Activated naive CD8-positive, alpha-beta T cell treated with anti-CD3 and anti-CD28 coated beads, Interleukin-2, amount 10 ng/mL, durations not matched to agents 7 days and 5 days (primary cell): ENCODE measurements around the gene NGDN. TPM values are rescaled to one million over a fixed set of nuclear protein-coding genes. Genes with fewer than 3 reads are reported as not detected.
A peak's percentile ranks its signal among the peaks of the same experiment; 100 is the strongest.
"Not testable (repeated sequence)": the region's sequence is repeated elsewhere in the genome, so short reads cannot be mapped to it uniquely, and the experiment has no call there.

Source experiments
- ATAC-seq: fragments of 150-1000 bp; cut with Tn5 transposase; one replicate; pipeline ENCODE4 v1.10.0; 2021; ENCODE audit warnings: low read depth, moderate library complexity
- POLR2A ChIA-PET: fragments of 350-600 bp; sonication (Branson Sonifier 250); formaldehyde crosslinking; loops from one replicate; lab custom pipeline; 2021; ENCODE audit warnings: antibody characterized with exemption; lab: Charles Lee
- DNase-seq: peaks from one replicate; pipeline ENCODE4 v3.0.0; 2021
- H3K27ac Mint-ChIP-seq: one replicate; pipeline ENCODE4 v1.8.0; 2022; ENCODE audit warnings: mild to moderate bottlenecking, mixed read lengths
- H3K27me3 Mint-ChIP-seq: one replicate; pipeline ENCODE4 v1.8.0; 2022; ENCODE audit warnings: mild to moderate bottlenecking, moderate library complexity, mixed read lengths
- H3K36me3 Mint-ChIP-seq: one replicate; pipeline ENCODE4 v1.8.0; 2021; ENCODE audit warnings: mild to moderate bottlenecking, mixed read lengths
- H3K4me1 Mint-ChIP-seq: one replicate; pipeline ENCODE4 v1.8.0; 2021; ENCODE audit warnings: mixed read lengths
- H3K4me3 Mint-ChIP-seq: one replicate; pipeline ENCODE4 v1.8.0; 2022; ENCODE audit warnings: mild to moderate bottlenecking, moderate library complexity, mixed read lengths
- H3K9me3 Mint-ChIP-seq: one replicate; pipeline ENCODE4 v1.8.0; 2021; ENCODE audit warnings: mixed read lengths
- total RNA-seq, 2 experiments: library from RNA; stranded (reverse); gene quantifications; one replicate each; pipeline ENCODE4 v1.2.3, GENCODE V29; 2021

The NGDN gene, protein sequence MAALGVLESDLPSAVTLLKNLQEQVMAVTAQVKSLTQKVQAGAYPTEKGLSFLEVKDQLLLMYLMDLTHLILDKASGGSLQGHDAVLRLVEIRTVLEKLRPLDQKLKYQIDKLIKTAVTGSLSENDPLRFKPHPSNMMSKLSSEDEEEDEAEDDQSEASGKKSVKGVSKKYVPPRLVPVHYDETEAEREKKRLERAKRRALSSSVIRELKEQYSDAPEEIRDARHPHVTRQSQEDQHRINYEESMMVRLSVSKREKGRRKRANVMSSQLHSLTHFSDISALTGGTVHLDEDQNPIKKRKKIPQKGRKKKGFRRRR
- 10 to 100 TPM; 48.0 to 50.8 TPM for total RNA-seq

DNA sequence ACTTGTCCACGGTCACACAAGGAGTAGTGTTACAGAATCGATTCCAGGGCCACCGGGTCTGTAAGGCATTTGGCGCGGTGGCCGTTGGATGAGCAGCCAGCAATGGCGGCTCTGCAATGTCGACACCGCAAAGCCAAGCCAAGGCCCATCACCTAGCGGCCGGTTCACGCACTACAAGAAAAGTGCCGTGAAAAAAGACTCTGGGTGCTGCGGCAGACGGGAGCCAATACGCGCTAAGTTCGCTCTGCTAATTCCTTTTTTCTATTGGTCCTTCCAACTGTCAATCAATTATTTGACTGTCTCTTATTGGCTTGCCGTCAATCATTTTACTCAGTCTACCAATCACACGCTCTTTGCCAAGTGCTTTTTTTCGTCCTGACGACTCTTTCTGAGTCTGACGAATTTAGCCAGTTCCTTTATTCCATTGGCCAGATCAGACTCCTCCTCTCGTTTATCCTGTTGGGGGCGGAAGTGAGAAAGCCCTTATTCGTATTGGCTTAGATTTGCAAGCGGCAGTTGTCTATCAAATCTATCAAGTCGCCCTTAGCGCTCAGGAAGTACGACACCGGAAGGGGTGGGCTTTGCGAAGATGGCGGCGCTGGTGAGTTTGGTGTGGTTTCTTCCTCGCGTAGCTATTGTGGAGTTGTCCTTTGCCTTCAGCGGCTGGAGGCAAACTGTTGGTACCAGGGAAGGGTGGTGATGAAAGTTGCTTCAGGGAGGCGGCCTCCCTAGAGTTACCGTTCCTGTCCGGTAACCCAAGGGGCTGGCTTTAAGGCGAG, at the start of gene NGDN:
Gene NGDN (plus strand): TSS at position 577 of the 779 bp plus-strand sequence. CDS start 13 bp downstream, at position 590.
- H3K36me3 Mint-ChIP-seq, result peaks cover 9% of the 10 kb centered on the region
- POLR2A ChIA-PET, result interaction anchor here (0.6 to 1.2 kb wide), 4 partner anchors 9 to 148 kb away, joined by 3 to 5 read pairs (median 4); partner anchors contain the start of genes AP1G2 and PABPN1
- no peak within 1 kb of the TSS for H3K27ac Mint-ChIP-seq
- ATAC-seq (peak; percentile 96), DNase-seq (peak; percentile 90)
- H3K4me1 Mint-ChIP-seq, result peaks cover 7% of the 10 kb centered on the region
- no peak within 1 kb of the TSS for H3K4me3 Mint-ChIP-seq
- no peaks in the 10 kb centered on the region for H3K9me3 Mint-ChIP-seq
- no peaks in the 10 kb centered on the region for H3K27me3 Mint-ChIP-seq

DNA sequence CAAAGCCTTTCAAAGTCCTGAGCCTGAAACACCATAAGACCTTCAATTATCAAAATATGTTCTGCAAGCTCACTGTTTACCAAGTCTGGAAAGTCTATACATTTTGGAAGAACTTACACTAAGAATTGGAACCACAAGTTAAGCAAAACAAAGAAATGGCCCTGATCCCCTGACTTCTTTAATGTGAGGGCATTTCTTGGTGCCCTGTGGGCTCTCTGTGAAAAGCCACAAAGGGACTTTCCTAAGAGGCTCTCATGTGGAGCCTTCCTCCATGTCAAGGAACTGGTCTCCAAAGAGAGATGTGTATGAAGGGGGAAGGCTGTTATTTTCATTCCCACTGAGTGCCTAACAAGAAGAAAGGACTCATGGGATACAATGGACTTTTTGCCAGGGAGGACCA, 47.9 kb upstream of the NGDN start:
- Mint-ChIP-seq H3K4me3 (no peak overlapping the region), H3K27me3 (no peaks in the 10 kb centered on the region), H3K36me3 (no peaks in the 10 kb centered on the region), H3K9me3 (no peaks in the 10 kb centered on the region), H3K27ac (peak overlapping the region; percentile 9), H3K4me1 (peaks cover 15% of the 10 kb centered on the region)
- POLR2A ChIA-PET, result no interaction called here
- DNase-seq, result no peak
- ATAC-seq, result peak; percentile 75

DNA sequence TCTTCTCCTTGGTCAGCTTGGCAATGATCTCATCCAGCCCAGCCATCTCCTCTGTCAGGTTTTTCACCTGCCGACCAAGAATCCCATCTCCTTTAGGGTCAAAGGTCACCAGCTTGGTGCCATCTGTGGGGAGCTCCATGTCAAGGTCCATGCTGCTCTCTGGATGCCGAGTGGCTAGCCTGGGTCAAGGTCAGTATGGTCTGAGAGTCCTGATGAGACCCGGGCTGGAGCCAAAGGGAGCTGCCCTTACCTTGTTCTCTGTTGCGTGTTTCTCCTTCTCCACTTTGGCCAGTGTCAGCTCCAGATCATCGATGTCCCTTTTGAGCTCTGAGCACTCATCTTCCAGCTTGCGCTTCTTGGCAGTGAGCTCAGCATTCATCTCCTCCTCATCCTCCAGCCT, 45.8 kb upstream of the NGDN start:
- POLR2A ChIA-PET, result no interaction called here
- Mint-ChIP-seq H3K36me3 (no peaks in the 10 kb centered on the region), H3K27ac (no peak overlapping the region)

DNA sequence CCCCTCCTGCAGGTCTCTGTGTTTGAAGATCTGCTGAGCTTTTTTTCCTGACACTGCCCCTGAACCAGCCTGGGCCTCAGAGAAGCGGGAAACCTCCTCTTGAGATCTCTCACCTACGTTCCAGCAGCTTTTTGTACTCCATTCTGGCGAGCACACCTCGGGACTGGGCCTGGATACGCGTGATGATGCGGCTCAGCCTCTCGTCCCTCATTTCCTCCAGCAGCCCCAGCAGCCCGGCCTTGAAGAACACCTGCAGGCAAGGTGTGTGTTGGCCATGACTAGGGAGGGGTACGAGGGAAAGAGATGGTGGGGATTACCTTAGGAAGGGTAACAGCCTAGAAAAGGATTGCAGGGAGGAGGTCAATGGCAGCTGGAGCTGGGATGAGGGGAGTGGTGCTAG, 44.3 kb upstream of the NGDN start:
- no peaks in the 10 kb centered on the region for H3K9me3 Mint-ChIP-seq
- no peak overlapping the region for H3K4me3 Mint-ChIP-seq
- H3K36me3 Mint-ChIP-seq, result no peaks in the 10 kb centered on the region
- POLR2A ChIA-PET, result no interaction called here
- no peak for ATAC-seq
- no peak for DNase-seq
- H3K27me3 Mint-ChIP-seq, result peaks cover 2% of the 10 kb centered on the region
- H3K27ac Mint-ChIP-seq, result peak overlapping the region; percentile 7
- peaks cover 15% of the 10 kb centered on the region for H3K4me1 Mint-ChIP-seq

More for the DNA sequence above, 45.8 kb upstream of the NGDN start:
- Mint-ChIP-seq H3K4me1 (peaks cover 15% of the 10 kb centered on the region), H3K9me3 (no peaks in the 10 kb centered on the region), H3K4me3 (no peak overlapping the region), H3K27me3 (no peaks in the 10 kb centered on the region)
- no peak for ATAC-seq
- DNase-seq, result no peak

DNA sequence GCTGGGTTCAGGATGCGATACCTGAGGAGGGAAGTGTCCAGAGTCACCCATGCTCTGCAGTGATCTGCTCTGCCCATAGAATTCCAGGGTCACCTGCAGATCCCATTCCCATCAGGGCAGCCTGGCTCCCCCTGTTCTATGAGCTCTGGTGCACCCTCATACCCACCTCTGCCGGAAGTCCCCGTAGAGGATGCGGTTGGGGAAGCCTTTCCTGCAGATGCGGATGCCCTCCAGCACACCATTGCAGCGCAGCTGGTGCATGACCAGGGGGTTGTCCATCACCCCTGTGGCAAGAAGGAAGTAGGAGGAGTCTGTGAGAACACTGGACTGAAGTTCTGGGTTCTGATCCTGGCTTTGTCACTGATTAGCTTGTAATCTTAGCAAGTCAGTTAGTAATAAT, 43.7 kb upstream of the NGDN start:
- DNase-seq, H3K27ac Mint-ChIP-seq, H3K27me3 Mint-ChIP-seq, POLR2A ChIA-PET, H3K36me3 Mint-ChIP-seq, H3K9me3 Mint-ChIP-seq, ATAC-seq, H3K4me3 Mint-ChIP-seq: not testable (repeated sequence)
- peaks cover 18% of the 10 kb centered on the region for H3K4me1 Mint-ChIP-seq

DNA sequence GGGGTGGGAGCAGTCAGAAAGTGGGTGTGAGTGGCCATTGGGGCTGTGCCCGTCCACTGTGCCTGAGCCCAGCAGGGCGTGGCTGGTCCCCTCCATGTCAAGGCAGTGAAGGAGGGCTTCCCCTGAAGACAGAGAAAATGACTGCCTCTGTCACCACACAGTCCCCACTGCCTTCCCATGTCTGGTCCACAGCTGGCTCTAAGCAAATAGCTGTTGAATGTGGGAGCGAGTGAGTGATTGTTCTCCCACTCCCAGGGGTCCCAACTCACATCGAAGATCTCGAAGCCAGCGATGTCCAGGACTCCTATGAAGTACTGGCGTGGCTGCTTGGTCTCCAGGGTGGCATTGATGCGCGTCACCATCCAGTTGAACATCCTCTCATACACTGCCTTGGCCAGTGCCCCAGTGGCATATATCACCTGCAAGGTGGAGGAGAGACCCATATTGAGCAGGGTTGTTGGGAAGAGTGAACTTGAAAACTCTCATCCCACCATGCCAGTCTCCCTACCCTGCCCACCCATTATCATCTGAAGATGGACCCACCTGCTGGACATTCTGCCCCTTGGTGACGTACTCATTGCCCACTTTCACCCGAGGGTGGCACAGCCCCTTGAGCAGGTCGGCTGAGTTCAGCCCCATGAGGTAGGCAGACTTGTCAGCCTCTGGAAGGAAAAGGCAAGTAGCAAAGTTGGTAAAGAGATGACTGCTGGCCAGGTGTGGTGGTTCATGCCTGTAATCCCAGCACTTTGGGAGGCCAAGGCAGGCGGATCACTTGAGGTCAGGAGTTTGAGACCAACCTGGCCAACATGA, 40.6 kb upstream of the NGDN start:
- no peak for DNase-seq
- no peak for ATAC-seq
- Mint-ChIP-seq H3K4me1 (peaks cover 5% of the 10 kb centered on the region), H3K4me3 (no peak overlapping the region), H3K9me3 (no peaks in the 10 kb centered on the region), H3K27me3 (peaks cover 4% of the 10 kb centered on the region), H3K36me3 (no peaks in the 10 kb centered on the region), H3K27ac (no peak overlapping the region)
- POLR2A ChIA-PET, result no interaction called here

DNA sequence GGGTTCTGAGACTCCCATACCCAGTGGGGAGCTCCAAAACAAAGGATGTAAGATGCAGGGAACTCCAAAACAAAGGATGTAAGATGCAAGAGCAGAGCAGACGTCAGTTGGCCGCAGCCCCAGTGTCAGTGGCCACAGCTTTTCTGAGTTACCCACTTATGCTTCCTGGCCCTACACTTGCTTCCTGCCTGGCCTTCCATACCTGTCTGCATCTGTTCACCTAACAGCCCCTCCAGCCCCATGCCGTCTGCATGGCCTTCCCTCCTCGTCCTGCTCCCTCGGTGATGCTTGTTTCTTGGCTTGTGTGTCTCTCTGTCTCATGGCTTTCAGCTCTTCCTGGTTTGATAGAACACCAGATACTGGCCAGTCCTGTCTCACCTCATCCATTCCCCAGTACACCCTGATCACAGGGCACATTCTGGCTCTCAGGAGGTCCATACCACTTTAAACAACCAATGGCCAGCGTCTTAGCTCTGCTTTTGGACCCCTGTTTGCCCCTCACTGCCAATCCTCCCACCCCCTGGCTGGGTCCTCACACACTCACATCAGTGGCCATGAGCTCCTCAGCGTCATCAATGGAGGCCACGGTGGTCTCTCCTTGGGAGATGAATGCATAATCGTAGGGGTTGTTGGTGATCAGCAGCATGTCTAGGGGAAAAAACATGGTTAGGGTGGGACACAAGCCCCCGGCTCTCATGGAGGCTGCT, 39.3 kb upstream of the NGDN start:
- peaks cover 5% of the 10 kb centered on the region for H3K4me1 Mint-ChIP-seq

DNA sequence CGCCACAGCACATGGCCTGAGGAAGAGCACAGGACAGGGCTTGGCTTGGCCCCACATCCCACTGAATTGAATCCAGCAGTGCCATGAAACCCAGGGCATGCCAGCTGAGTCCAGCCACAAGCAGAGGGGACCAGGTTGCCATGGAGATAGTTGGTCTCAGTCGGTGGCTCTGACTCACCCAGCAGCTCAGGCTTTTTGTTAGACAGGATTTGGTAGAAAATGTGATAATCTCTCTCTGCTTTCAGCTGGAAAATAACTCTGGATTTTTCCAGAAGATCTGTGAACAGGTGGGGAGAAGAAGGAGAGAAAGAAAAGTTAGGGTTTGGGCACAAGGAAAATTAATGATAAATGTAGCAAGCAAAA, 38.8 kb upstream of the NGDN start:
- H3K36me3 Mint-ChIP-seq, result no peaks in the 10 kb centered on the region

More for the DNA sequence above, 39.3 kb upstream of the NGDN start:
- ATAC-seq (no peak), DNase-seq (no peak)
- Mint-ChIP-seq H3K27ac (no peak overlapping the region), H3K36me3 (no peaks in the 10 kb centered on the region), H3K4me3 (no peak overlapping the region), H3K9me3 (no peaks in the 10 kb centered on the region), H3K27me3 (peaks cover 4% of the 10 kb centered on the region)
- POLR2A ChIA-PET, result no interaction called here

DNA sequence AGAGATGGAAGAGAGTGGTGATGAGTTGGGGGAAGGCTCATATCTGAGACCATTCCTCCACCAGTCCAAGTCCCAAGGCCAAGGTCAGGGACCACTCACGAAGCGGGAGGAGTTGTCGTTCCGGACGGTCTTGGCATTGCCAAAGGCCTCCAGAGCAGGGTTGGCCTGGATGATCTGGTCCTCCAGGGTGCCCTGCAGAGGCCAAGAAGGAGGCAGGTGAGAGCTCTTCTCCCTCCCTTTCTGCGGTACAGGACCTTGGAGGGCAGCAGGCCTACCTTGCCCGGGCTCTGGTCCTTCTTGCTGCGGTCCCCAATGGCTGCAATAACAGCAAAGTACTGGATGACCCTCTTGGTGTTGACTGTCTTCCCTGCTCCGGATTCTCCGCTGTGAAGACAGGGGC, 38.0 kb upstream of the NGDN start:
- Mint-ChIP-seq H3K9me3 (no peaks in the 10 kb centered on the region), H3K36me3 (no peaks in the 10 kb centered on the region), H3K27me3 (peaks cover 4% of the 10 kb centered on the region), H3K4me3 (no peak overlapping the region), H3K4me1 (peaks cover 5% of the 10 kb centered on the region), H3K27ac (no peak overlapping the region)
- DNase-seq (peak; percentile 9), ATAC-seq (no peak)
- POLR2A ChIA-PET, result no interaction called here

More for the DNA sequence above, 38.8 kb upstream of the NGDN start:
- Mint-ChIP-seq H3K4me1 (peaks cover 5% of the 10 kb centered on the region), H3K9me3 (no peaks in the 10 kb centered on the region), H3K27ac (no peak overlapping the region), H3K4me3 (no peak overlapping the region), H3K27me3 (peaks cover 4% of the 10 kb centered on the region)
- DNase-seq, result peak; percentile 10
- ATAC-seq, result no peak
- POLR2A ChIA-PET, result no interaction called here

DNA sequence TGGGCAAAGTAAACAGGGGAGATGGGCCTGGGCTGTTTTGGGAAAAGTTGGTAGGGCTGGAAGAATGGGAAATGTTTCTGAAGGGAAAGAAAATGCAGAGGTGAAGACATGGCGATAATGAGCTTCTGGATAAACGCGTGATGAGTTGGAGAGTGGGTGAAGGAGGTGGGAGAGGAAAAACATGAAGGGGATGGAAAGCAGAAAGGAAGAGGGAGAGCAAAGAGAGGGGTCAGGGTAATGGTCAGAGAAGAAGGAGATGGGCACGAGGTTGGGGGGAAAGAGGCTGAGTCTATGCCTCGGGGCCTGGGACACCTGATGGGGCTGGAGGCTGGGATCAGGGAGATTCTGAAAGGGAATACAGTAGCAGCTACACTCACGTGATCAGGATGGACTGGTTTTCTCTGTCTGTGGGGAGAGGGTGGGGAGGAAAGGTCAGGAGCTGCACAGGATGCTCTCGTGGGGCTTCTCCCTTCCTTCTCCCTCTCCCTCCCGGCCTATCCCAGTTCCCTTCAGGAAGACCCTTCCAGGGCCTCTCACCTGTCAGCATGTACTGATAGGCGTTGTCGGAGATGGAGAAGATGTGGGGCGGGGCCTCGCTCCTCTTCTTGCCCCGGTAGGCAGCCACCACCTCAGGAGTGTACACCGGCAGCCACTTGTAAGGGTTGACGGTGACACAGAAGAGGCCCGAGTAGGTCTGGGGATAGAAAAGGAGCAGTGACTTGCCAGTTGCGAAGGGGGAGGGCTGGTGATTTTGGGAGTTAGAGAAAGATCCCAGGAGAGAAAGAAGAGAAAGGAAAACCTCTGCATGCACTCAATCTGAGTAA, 37.2 kb upstream of the NGDN start:
- POLR2A ChIA-PET, result no interaction called here
- no peak overlapping the region for H3K4me3 Mint-ChIP-seq
- H3K27ac Mint-ChIP-seq, result no peak overlapping the region
- no peak for ATAC-seq
- no peaks in the 10 kb centered on the region for H3K36me3 Mint-ChIP-seq
- peaks cover 5% of the 10 kb centered on the region for H3K4me1 Mint-ChIP-seq
- no peaks in the 10 kb centered on the region for H3K9me3 Mint-ChIP-seq
- H3K27me3 Mint-ChIP-seq, result peaks cover 4% of the 10 kb centered on the region
- peak; percentile 13 for DNase-seq

DNA sequence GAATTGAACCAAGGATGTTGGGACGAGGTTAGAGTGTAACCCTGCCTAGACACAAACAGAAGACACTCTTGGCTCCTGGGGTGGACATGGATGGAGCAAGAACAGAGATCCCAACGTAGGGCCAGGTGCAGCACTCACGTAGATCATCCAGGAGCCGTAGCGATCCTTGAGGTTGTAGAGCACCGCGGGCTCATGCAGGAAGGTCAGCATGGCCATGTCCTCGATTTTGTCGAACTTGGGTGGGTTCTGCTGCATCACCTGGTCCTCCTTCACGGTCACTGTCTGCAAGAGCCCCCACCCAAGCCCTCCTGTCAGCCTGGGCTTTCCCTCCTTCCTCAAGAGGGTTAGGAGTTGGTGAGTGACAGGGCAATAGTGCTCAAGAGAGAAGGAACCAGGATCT, 36.6 kb upstream of the NGDN start:
- DNase-seq (peak; percentile 10), ATAC-seq (no peak)
- Mint-ChIP-seq H3K4me3 (no peak overlapping the region), H3K27me3 (peaks cover 4% of the 10 kb centered on the region), H3K4me1 (peaks cover 5% of the 10 kb centered on the region), H3K27ac (no peak overlapping the region), H3K36me3 (no peaks in the 10 kb centered on the region), H3K9me3 (no peaks in the 10 kb centered on the region)
- POLR2A ChIA-PET, result no interaction called here

DNA sequence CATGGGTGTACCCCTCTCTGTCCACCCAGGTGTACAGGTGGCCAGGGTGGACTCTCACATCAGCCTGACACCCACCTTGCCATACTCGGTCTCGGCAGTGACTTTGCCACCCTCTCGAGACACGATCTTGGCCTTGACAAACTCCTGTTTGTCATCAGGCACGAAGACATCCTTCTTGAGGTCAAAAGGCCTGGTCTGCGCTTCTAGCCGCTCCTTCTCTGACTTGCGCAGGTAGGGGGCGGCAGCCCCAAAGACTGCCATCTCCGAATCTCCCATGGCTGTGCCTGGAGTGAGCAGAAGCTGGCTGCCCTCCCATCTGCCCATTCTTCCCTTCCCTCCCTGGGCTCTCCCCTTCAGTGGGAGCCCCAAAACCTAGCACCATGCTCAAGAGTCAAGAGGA, 36.0 kb upstream of the NGDN start:
- Mint-ChIP-seq H3K4me1 (peaks cover 7% of the 10 kb centered on the region), H3K27me3 (peaks cover 5% of the 10 kb centered on the region), H3K4me3 (no peak overlapping the region), H3K36me3 (no peaks in the 10 kb centered on the region), H3K27ac (no peak overlapping the region), H3K9me3 (no peaks in the 10 kb centered on the region)
- ATAC-seq (no peak), DNase-seq (peak; percentile 19)
- POLR2A ChIA-PET, result no interaction called here
